HL-60 (cell line): Measurements from ENCODE around the gene BRINP3.
A peak's percentile ranks its signal among the peaks of the same experiment; 100 is the strongest.

Experiments
- DNase-seq, 2 experiments: peaks; one replicate each; pipeline ENCODE4 v3.0.0-alpha.2; 2010 to 2020; ENCODE audit warnings: low read depth in 1 of 2, low spot score in 1 of 2
- H3K27ac ChIP-seq: fragments of 250-450 bp; sonication (Bioruptor Pico); replicated peaks from 2 replicates; pipeline ENCODE4 v1.5.1; 2020; ENCODE audit warnings: mild to moderate bottlenecking, moderate library complexity
- H3K27me3 ChIP-seq: fragments of 250-450 bp; sonication (Bioruptor Pico); 2 replicates; pipeline ENCODE4 v1.5.1; 2021; ENCODE audit warnings: mild to moderate bottlenecking, moderate library complexity; ENCODE audit not compliant: insufficient read depth, poor library complexity, severe bottlenecking
- H3K4me3 ChIP-seq: replicated peaks from 2 replicates; pipeline ENCODE4 v1.5.1; 2011; ENCODE audit warnings: mild to moderate bottlenecking, control low read depth, low read length; ENCODE audit not compliant: insufficient read depth
- CTCF ChIP-seq: IDR thresholded peaks from one replicate; pipeline ENCODE4 v1.5.1; 2011; ENCODE audit warnings: low read length, control low read depth, inconsistent platforms; ENCODE audit not compliant: insufficient read depth
- GABPA ChIP-seq: IDR thresholded peaks from 2 replicates; pipeline ENCODE4 v1.6.1; 2012; ENCODE audit warnings: low read depth
- POLR2AphosphoS5 ChIP-seq: IDR thresholded peaks from 2 replicates; pipeline ENCODE4 v1.6.1; 2012; ENCODE audit warnings: low read depth
- REST ChIP-seq: IDR thresholded peaks from 2 replicates; pipeline ENCODE4 v1.6.1; 2012; ENCODE audit warnings: low read depth; ENCODE audit not compliant: insufficient replicate concordance
- SPI1 ChIP-seq: IDR thresholded peaks from 2 replicates; pipeline ENCODE4 v1.6.1; 2012; ENCODE audit warnings: low read depth, mild to moderate bottlenecking, borderline replicate concordance

Gene BRINP3

GRCh38 chr1:190098107-190098506 is 379.6 kb downstream of the BRINP3 start:
- Histone ChIP-seq H3K27ac (no peak overlapping the region), H3K4me3 (no peak overlapping the region), H3K27me3 (no peaks in the 10 kb centered on the region)
- TF ChIP-seq CTCF (no peak), REST (no peak), POLR2AphosphoS5 (no peak), SPI1 (no peak), GABPA (no peak)
- DNase-seq, result no peak

- TF ChIP-seq POLR2AphosphoS5 (no peak), SPI1 (no peak), GABPA (no peak), REST (no peak), CTCF (no peak)
- H3K4me3 ChIP-seq, result no peak overlapping the region
- H3K27ac ChIP-seq, result no peak overlapping the region
- DNase-seq, result no peak
- H3K27me3 ChIP-seq, result no peaks in the 10 kb centered on the region
Observed at GRCh38 chr1:190095596-190095995, 382.1 kb downstream of the BRINP3 start.

GRCh38 chr1:190084552-190084951 is 393.1 kb downstream of the BRINP3 start:
- H3K27ac ChIP-seq, result no peak overlapping the region
- TF ChIP-seq GABPA (no peak), SPI1 (no peak), POLR2AphosphoS5 (no peak), REST (no peak), CTCF (no peak)
- peak in 1 of 2 experiments; percentile 1 for DNase-seq
- H3K27me3 ChIP-seq, result no peaks in the 10 kb centered on the region
- no peak overlapping the region for H3K4me3 ChIP-seq
